Measurements from ENCODE around the gene CZIB.

Gene CZIB

DNA sequence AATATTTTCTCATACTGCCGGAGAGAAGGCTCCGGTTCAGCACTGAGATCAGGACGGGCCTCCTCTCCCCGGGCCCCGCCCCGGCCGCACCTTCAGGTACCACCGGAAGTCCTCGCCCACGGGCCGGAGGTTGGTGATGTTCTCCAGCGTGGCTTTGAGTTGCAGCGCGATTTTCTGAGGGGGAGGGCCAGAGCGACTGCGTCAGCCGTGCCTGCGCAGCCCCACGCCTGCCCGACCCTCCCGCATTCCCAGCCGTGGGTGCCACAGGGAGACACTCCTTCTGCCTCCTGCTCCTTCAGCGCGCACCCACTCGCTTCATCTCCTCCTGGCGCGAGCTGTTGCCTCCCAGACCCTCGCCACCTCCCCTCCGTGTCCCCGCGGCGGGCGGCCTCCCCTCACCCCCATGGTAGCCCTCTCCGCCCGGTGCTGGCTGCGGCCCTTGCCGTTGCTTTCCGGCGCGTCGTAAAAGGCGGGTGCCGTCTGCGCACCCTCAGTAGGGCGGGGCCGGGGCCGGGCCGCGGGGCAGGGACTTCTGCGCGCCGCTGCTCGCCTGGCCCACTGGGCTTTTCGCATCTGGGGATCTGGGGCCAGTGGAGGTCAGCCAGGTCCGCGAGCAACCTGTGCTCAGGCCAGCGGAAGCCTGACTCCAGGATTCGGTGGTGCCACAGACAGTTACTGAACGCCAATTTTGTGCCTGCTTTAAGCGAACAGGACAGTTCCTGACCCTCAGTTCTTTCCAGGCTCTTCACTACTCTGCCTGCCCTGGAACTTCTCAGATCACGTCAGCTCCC lies at the start of gene CZIB:
TSS of gene CZIB (minus strand) at position 464 of the 791 bp plus-strand sequence. CDS start at position 405, 59 bp downstream.
- H3K27me3 ChIP-seq = no peaks in the 10 kb centered on the region
- peak within 1 kb of the TSS; percentile 90 for H3K27ac ChIP-seq
- no peak for TF ChIP-seq Cebpa-rat (IDR thresholded peaks at IDR 0.05)

GRCh38 chr1:53270107-53270506 lies 49.7 kb upstream of the CZIB start:
- Histone ChIP-seq H3K27ac (no peak overlapping the region), H3K27me3 (no peaks in the 10 kb centered on the region), H3K4me3 (no peak overlapping the region), H4K20me1 (peaks cover 12% of the 10 kb centered on the region; the same call in 1 of the 2 replicates), H3K36me3 (peaks cover 100% of the 10 kb centered on the region), H3K9ac (no peak overlapping the region), H3K9me3 (no peaks in the 10 kb centered on the region), H3K4me2 (no peak overlapping the region), H3K4me1 (no peaks in the 10 kb centered on the region)
- no peak for TF ChIP-seq Cebpa-rat (IDR thresholded peaks at IDR 0.05)

More for the DNA sequence above, at the start of gene CZIB:
- peaks cover 20% of the 10 kb centered on the region for H3K4me1 ChIP-seq
- H4K20me1 ChIP-seq = no peaks in the 10 kb centered on the region
- H3K9me3 ChIP-seq = no peaks in the 10 kb centered on the region
- peak within 1 kb of the TSS; percentile 95 for H3K9ac ChIP-seq
- peak within 1 kb of the TSS; percentile 83 for H3K4me3 ChIP-seq
- peaks cover 35% of the 10 kb centered on the region for H3K36me3 ChIP-seq
- H3K4me2 ChIP-seq = peak within 1 kb of the TSS; percentile 91

- no peaks in the 10 kb centered on the region for H3K27me3 ChIP-seq
- H3K4me1 ChIP-seq = no peaks in the 10 kb centered on the region
- H3K4me2 ChIP-seq = no peak overlapping the region
- no peaks in the 10 kb centered on the region for H3K9me3 ChIP-seq
- TF ChIP-seq Cebpa-rat (IDR thresholded peaks at IDR 0.05) = no peak
- no peak overlapping the region for H3K4me3 ChIP-seq
- H3K27ac ChIP-seq = no peak overlapping the region
- no peaks in the 10 kb centered on the region; the same call in 1 of the 2 replicates for H4K20me1 ChIP-seq
- H3K9ac ChIP-seq = no peak overlapping the region
- peaks cover 100% of the 10 kb centered on the region for H3K36me3 ChIP-seq
These were observed 47.3 kb upstream of the CZIB start for GRCh38 chr1:53267761-53268160.

- Histone ChIP-seq H4K20me1 (no peaks in the 10 kb centered on the region; the same call in 1 of the 2 replicates), H3K4me1 (no peaks in the 10 kb centered on the region), H3K27ac (no peak overlapping the region; the same call in 1 of the 2 replicates), H3K27me3 (no peaks in the 10 kb centered on the region), H3K4me2 (no peak overlapping the region), H3K4me3 (no peak overlapping the region), H3K9ac (no peak overlapping the region), H3K9me3 (no peaks in the 10 kb centered on the region), H3K36me3 (peaks cover 100% of the 10 kb centered on the region)
- TF ChIP-seq Cebpa-rat (IDR thresholded peaks at IDR 0.05) = no peak
These were observed 45.6 kb upstream of the CZIB start for GRCh38 chr1:53266038-53266437.

DNA sequence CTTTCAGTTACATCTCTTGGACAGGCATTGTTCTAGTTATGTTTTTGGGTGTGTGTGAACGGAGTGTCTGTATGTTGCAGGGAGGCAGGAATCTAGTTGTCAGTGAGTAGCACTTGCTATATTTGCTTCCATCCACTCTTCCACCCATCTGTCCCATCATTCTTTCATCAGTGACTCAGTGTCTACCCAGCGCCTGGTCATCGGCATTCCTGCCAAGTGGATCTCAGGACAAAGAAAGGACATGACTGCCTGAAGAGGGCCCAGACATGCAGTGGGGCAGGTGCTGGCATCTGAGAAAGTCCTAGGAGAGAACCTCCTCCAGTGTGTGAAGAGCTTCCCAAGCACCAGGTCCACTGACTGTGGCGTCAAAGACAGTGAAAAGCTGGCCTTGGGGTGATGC lies 45.1 kb upstream of the CZIB start:
- Histone ChIP-seq H3K9ac (no peak overlapping the region), H3K4me3 (no peak overlapping the region), H3K4me1 (no peaks in the 10 kb centered on the region), H3K27ac (no peak overlapping the region; the same call in 1 of the 2 replicates), H3K4me2 (no peak overlapping the region), H4K20me1 (no peaks in the 10 kb centered on the region; the same call in 1 of the 2 replicates), H3K27me3 (no peaks in the 10 kb centered on the region), H3K9me3 (no peaks in the 10 kb centered on the region), H3K36me3 (peaks cover 100% of the 10 kb centered on the region)
- TF ChIP-seq Cebpa-rat (IDR thresholded peaks at IDR 0.05) = no peak

- no peak overlapping the region for H3K9ac ChIP-seq
- H4K20me1 ChIP-seq = no peaks in the 10 kb centered on the region; the same call in 1 of the 2 replicates
- no peak for TF ChIP-seq Cebpa-rat (IDR thresholded peaks at IDR 0.05)
- H3K9me3 ChIP-seq = no peaks in the 10 kb centered on the region
- H3K4me3 ChIP-seq = no peak overlapping the region
- H3K27me3 ChIP-seq = no peaks in the 10 kb centered on the region
- no peak overlapping the region for H3K4me2 ChIP-seq
- peaks cover 100% of the 10 kb centered on the region for H3K36me3 ChIP-seq
- no peak overlapping the region for H3K27ac ChIP-seq
- H3K4me1 ChIP-seq = no peaks in the 10 kb centered on the region
These were observed 43.6 kb upstream of the CZIB start for GRCh38 chr1:53264048-53264447.

- Histone ChIP-seq H3K4me1 (no peaks in the 10 kb centered on the region), H3K9ac (no peak overlapping the region), H4K20me1 (no peaks in the 10 kb centered on the region), H3K36me3 (peaks cover 100% of the 10 kb centered on the region), H3K27me3 (no peaks in the 10 kb centered on the region), H3K4me2 (no peak overlapping the region), H3K4me3 (no peak overlapping the region), H3K9me3 (no peaks in the 10 kb centered on the region), H3K27ac (no peak overlapping the region)
- TF ChIP-seq Cebpa-rat (IDR thresholded peaks at IDR 0.05) = no peak
These were observed 41.6 kb upstream of the CZIB start for GRCh38 chr1:53262000-53262399.

- no peaks in the 10 kb centered on the region for H3K9me3 ChIP-seq
- no peaks in the 10 kb centered on the region for H3K4me1 ChIP-seq
- H3K9ac ChIP-seq = no peak overlapping the region
- TF ChIP-seq Cebpa-rat (IDR thresholded peaks at IDR 0.05) = no peak
- H3K4me3 ChIP-seq = no peak overlapping the region
- no peak overlapping the region for H3K27ac ChIP-seq
- H3K36me3 ChIP-seq = peaks cover 100% of the 10 kb centered on the region
- no peaks in the 10 kb centered on the region for H3K27me3 ChIP-seq
- H4K20me1 ChIP-seq = no peaks in the 10 kb centered on the region
- H3K4me2 ChIP-seq = no peak overlapping the region
These were observed 40.3 kb upstream of the CZIB start for GRCh38 chr1:53260631-53261247.

GRCh38 chr1:53259932-53260331 lies 39.5 kb upstream of the CZIB start:
- TF ChIP-seq Cebpa-rat (IDR thresholded peaks at IDR 0.05) = no peak
- no peaks in the 10 kb centered on the region for H3K4me1 ChIP-seq
- no peak overlapping the region for H3K9ac ChIP-seq
- no peaks in the 10 kb centered on the region for H3K27me3 ChIP-seq
- H3K36me3 ChIP-seq = peaks cover 100% of the 10 kb centered on the region
- H3K27ac ChIP-seq = no peak overlapping the region
- no peaks in the 10 kb centered on the region for H3K9me3 ChIP-seq
- no peak overlapping the region for H3K4me2 ChIP-seq
- no peaks in the 10 kb centered on the region for H4K20me1 ChIP-seq
- no peak overlapping the region for H3K4me3 ChIP-seq

- Histone ChIP-seq H4K20me1 (no peaks in the 10 kb centered on the region), H3K4me3 (no peak overlapping the region), H3K4me1 (no peaks in the 10 kb centered on the region), H3K9ac (no peak overlapping the region), H3K36me3 (peaks cover 99% of the 10 kb centered on the region), H3K27ac (no peak overlapping the region), H3K4me2 (no peak overlapping the region), H3K9me3 (no peaks in the 10 kb centered on the region), H3K27me3 (no peaks in the 10 kb centered on the region)
- no peak for TF ChIP-seq Cebpa-rat (IDR thresholded peaks at IDR 0.05)
These were observed 37.8 kb upstream of the CZIB start for GRCh38 chr1:53258216-53258615.
